B cell (primary cell): ENCODE results near the gene UQCC5. TPM values are rescaled to one million over a fixed set of nuclear protein-coding genes. Genes with fewer than 3 reads are reported as not detected.

Experiments
- ATAC-seq: fragments of 200-7000 bp; cut with Tn5 transposase; one replicate; pipeline ENCODE4 v1.10.0; 2021; ENCODE audit warnings: low read depth, mild to moderate bottlenecking, moderate number of reproducible peaks, moderate library complexity
- CTCF ChIA-PET: fragments of 350-600 bp; sonication (Branson Sonifier 250); formaldehyde crosslinking; loops from one replicate; lab custom pipeline; 2021; ENCODE audit warnings: antibody characterized with exemption, inconsistent platforms; lab: Charles Lee
- POLR2A ChIA-PET: fragments of 350-600 bp; sonication (Branson Sonifier 250); formaldehyde crosslinking; loops from one replicate; lab custom pipeline; 2021; ENCODE audit warnings: antibody characterized with exemption; lab: Charles Lee
- DNase-seq: peaks from one replicate; pipeline ENCODE4 v3.0.0; 2013
- H2AFZ ChIP-seq: 2 replicates; pipeline ENCODE4 v1.6.1; 2012; ENCODE audit warnings: mild to moderate bottlenecking, low read depth, low read length; ENCODE audit not compliant: insufficient read depth, poor library complexity, severe bottlenecking
- H3K27ac ChIP-seq, 2 donors: 1 replicate in 1 of 2; 2 replicates in 1 of 2; pipeline ENCODE4 v1.5.1; 2012 to 2013; ENCODE audit warnings: low read length in 2 of 2, mild to moderate bottlenecking in 2 of 2, moderate library complexity in 1 of 2
- H3K27me3 ChIP-seq, 4 experiments: fragments of 200-600 bp in 1 of 4; sonication (generic) in 1 of 4; replicated peaks in 1 of 4; 1 replicate in 2 of 4; 2 replicates in 2 of 4; pipeline versions ENCODE4 v1.6.1 to v1.7.0; 2013 to 2016; ENCODE audit warnings: low read length in 3 of 4, mild to moderate bottlenecking in 2 of 4, mixed read lengths in 1 of 4, moderate library complexity in 1 of 4; ENCODE audit not compliant: insufficient read depth in 4 of 4, control insufficient read depth in 3 of 4; ENCODE audit errors: control extremely low read depth in 1 of 4
- H3K36me3 ChIP-seq, 2 experiments: replicated peaks in 1 of 2; 1 replicate in 1 of 2; 2 replicates in 1 of 2; pipeline versions ENCODE4 v1.6.1 to v1.7.1; 2013; ENCODE audit warnings: low read length in 1 of 2; ENCODE audit not compliant: insufficient read depth in 2 of 2, control insufficient read depth in 1 of 2; ENCODE audit errors: control extremely low read depth in 1 of 2, extremely low read depth in 1 of 2
- H3K4me1 ChIP-seq, 2 donors: fragments of 200-600 bp in 1 of 2; sonication (generic) in 1 of 2; 1 replicate in 1 of 2; 2 replicates in 1 of 2; pipeline versions ENCODE4 v1.5.1 to v1.6.1; 2013 to 2017; ENCODE audit warnings: low read length in 2 of 2; ENCODE audit not compliant: control insufficient read depth in 2 of 2, insufficient read depth in 2 of 2
- H3K4me2 ChIP-seq: replicated peaks from 2 replicates; pipeline ENCODE3; 2012; ENCODE audit warnings: mild to moderate bottlenecking, low read depth, low read length; ENCODE audit not compliant: poor library complexity, severe bottlenecking
- H3K4me3 ChIP-seq, 5 experiments: fragments of 200-600 bp in 1 of 5; sonication (generic) in 1 of 5; 1 replicate in 3 of 5; 2 replicates in 2 of 5; pipeline versions ENCODE4 v1.5.1 to v1.7.0; 2011 to 2016; ENCODE audit warnings: low read length in 4 of 5, mild to moderate bottlenecking in 4 of 5, low read depth in 2 of 5, control low read depth in 1 of 5, moderate library complexity in 1 of 5; ENCODE audit not compliant: insufficient read depth in 1 of 5; ENCODE audit errors: control extremely low read depth in 1 of 5, extremely low read depth in 1 of 5
- H3K79me2 ChIP-seq: fragments of 200-600 bp; sonication (generic); one replicate; pipeline ENCODE4 v1.6.0; 2016; ENCODE audit warnings: low read length; ENCODE audit not compliant: control insufficient read depth, insufficient read depth
- H3K9ac ChIP-seq: fragments of 200-600 bp; sonication (generic); 2 replicates; pipeline ENCODE4 v1.6.1; 2017; ENCODE audit warnings: mild to moderate bottlenecking, low read length, moderate library complexity
- H3K9me3 ChIP-seq, 3 donors: one replicate each; pipeline versions ENCODE4 v1.6.1 to v1.7.1; 2013; ENCODE audit warnings: low read length in 2 of 3; ENCODE audit not compliant: control insufficient read depth in 2 of 3, insufficient read depth in 1 of 3; ENCODE audit errors: control extremely low read depth in 1 of 3
- H4K20me1 ChIP-seq: 2 replicates; pipeline ENCODE4 v1.6.0; 2012; ENCODE audit warnings: mild to moderate bottlenecking, low read length; ENCODE audit not compliant: insufficient read depth, control insufficient read depth, poor library complexity, severe bottlenecking
- H3K27ac Mint-ChIP-seq: one replicate; pipeline ENCODE4 v1.8.0; 2021; ENCODE audit warnings: mixed read lengths
- H3K27me3 Mint-ChIP-seq: one replicate; pipeline ENCODE4 v1.8.0; 2021; ENCODE audit warnings: mixed read lengths
- H3K4me1 Mint-ChIP-seq: one replicate; pipeline ENCODE4 v1.8.0; 2021; ENCODE audit warnings: mixed read lengths
- H3K4me3 Mint-ChIP-seq: one replicate; pipeline ENCODE4 v1.8.0; 2021; ENCODE audit warnings: mixed read lengths
- H3K9me3 Mint-ChIP-seq: one replicate; pipeline ENCODE4 v1.8.0; 2022; ENCODE audit warnings: mixed read lengths; ENCODE audit not compliant: insufficient read depth
- CTCF ChIP-seq: fragments of 200-600 bp; IDR thresholded peaks from one replicate; pipeline ENCODE4 v1.8.0; 2022; ENCODE audit warnings: antibody characterized with exemption, mild to moderate bottlenecking
- EZH2 ChIP-seq: IDR thresholded peaks from 2 replicates; pipeline ENCODE4 v1.6.1; 2012; ENCODE audit warnings: borderline replicate concordance, low read depth, mild to moderate bottlenecking, moderate library complexity, low read length; ENCODE audit not compliant: insufficient read depth, poor library complexity, severe bottlenecking
- WGBS: methylation state at CpG from one replicate; pipeline ENCODE4 v1.1.5; 2013; ENCODE audit warnings: missing lambda C conversion rate; ENCODE audit not compliant: insufficient coverage; 5-methylcytosine and 5-hydroxymethylcytosine counted together
- intact Hi-C: fragments of 100-400 bp; cut with micrococcal nuclease; formaldehyde crosslinking; loops from one replicate; pipeline ENCODE4 v1.10.0; 2022
- polyA plus RNA-seq: library from polyadenylated mRNA; depleted of rRNA; stranded (reverse); fragments of >200 nt; gene quantifications from 2 replicates; pipeline ENCODE4 v1.2.3, GENCODE V29; 2012
- total RNA-seq, 2 donors: library from RNA; stranded (reverse); fragments of 120-200 nt in 1 of 2; gene quantifications; 1 replicate in 1 of 2; 2 replicates in 1 of 2; pipeline versions ENCODE4 v1.2.3 to v1.2.4, GENCODE V29; 2013 to 2022

The UQCC5 gene
- total and polyA plus RNA-seq, 2 donors (not counting 1 experiment from before 2014, with no cell fraction given), result 1.1 to 10.3 TPM

DNA sequence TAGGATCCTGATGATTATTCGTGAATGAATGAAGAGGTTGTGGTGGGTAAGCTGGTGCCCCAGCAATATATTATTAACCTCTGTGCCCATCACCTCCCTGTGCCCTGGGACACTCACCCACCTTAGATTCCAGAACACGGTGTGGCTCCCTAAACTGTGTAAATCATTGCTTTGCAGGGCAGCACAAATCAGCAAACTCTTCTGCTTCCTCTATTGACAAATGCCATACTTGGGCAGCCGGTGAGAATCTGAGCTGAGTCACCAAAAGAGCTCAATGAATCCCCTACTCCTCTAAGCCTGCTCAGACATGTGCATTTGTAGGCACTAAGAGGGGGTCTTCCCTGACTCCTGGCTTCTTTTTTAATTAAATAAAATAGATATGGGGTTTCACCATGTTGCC lies 15.7 kb downstream of the UQCC5 start:
- Histone ChIP-seq H3K9me3 (no peaks in the 10 kb centered on the region), H3K4me2 (no peak overlapping the region), H3K27me3 (no peaks in the 10 kb centered on the region), H3K4me1 (no peaks in the 10 kb centered on the region), H3K27ac (no peak overlapping the region), H2AFZ (no peak overlapping the region), H3K36me3 (peaks cover 5 to 65% of the 10 kb centered on the region in 2 experiments), H3K4me3 (no peak overlapping the region), H3K79me2 (no peaks in the 10 kb centered on the region), H4K20me1 (no peaks in the 10 kb centered on the region), H3K9ac (no peak overlapping the region)
- ATAC-seq (no peak), DNase-seq (no peak)
- Mint-ChIP-seq H3K4me3 (no peak overlapping the region), H3K4me1 (no peaks in the 10 kb centered on the region), H3K9me3 (no peaks in the 10 kb centered on the region), H3K27me3 (no peaks in the 10 kb centered on the region), H3K27ac (no peak overlapping the region)
- intact Hi-C loops, result no loop called here
- CTCF ChIA-PET, result no interaction called here
- no peak for TF ChIP-seq CTCF
- TF ChIP-seq EZH2, result no peak
- POLR2A ChIA-PET, result no interaction called here
- whole genome bisulfite sequencing, result 90% methylated on average over 1 of the region's 3 CpGs

GRCh38 chr3:52554026-52554755 lies 17.8 kb downstream of the UQCC5 start:
- Mint-ChIP-seq H3K27me3 (no peaks in the 10 kb centered on the region), H3K9me3 (no peaks in the 10 kb centered on the region), H3K4me3 (no peak overlapping the region), H3K4me1 (no peaks in the 10 kb centered on the region), H3K27ac (no peak overlapping the region)
- H3K4me1 ChIP-seq, result no peaks in the 10 kb centered on the region
- no peaks in the 10 kb centered on the region for H3K9me3 ChIP-seq
- ATAC-seq (no peak), DNase-seq (no peak)
- peaks cover 3 to 78% of the 10 kb centered on the region in 2 experiments for H3K36me3 ChIP-seq
- H3K27me3 ChIP-seq, result no peaks in the 10 kb centered on the region
- 94% methylated on average over 5 of the region's 5 CpGs for WGBS
- TF ChIP-seq EZH2 (no peak), CTCF (no peak)
- POLR2A ChIA-PET, result no interaction called here
- peaks cover 4% of the 10 kb centered on the region for H3K79me2 ChIP-seq
- no peak overlapping the region for H3K27ac ChIP-seq
- no peaks in the 10 kb centered on the region for H4K20me1 ChIP-seq
- CTCF ChIA-PET, result no interaction called here
- intact Hi-C loops, result no loop called here
- H3K4me3 ChIP-seq, result no peak overlapping the region
- no peak overlapping the region for H3K9ac ChIP-seq
- no peak overlapping the region for H2AFZ ChIP-seq
- H3K4me2 ChIP-seq, result no peak overlapping the region
